GM12878 (cell line): Measurements from ENCODE around the gene RNASE13. TPM values are rescaled to one million over a fixed set of nuclear protein-coding genes. Genes with fewer than 3 reads are reported as not detected.

Experiments used
- ATAC-seq: fragments of 200-7000 bp; cut with Tn5 transposase; 3 replicates; pipeline ENCODE4 v1.9.1; 2020; ENCODE audit warnings: mild to moderate bottlenecking, moderate library complexity
- BruUV-seq: library from RNA; stranded (reverse); fragments of 400-500 nt; replicated peaks from 2 replicates; lab custom pipeline; 2021; lab: Mats Ljungman, UMichigan
- CTCF ChIA-PET: fragments of 300-600 bp; sonication (Branson Sonifier 250); formaldehyde crosslinking; extraction: SDS; loops from one replicate; lab custom pipeline; 2021; ENCODE audit warnings: inconsistent platforms; lab: Yijun Ruan, JAX
- POLR2A ChIA-PET: fragments of 350-600 bp; formaldehyde crosslinking; extraction: SDS; loops from one replicate; lab custom pipeline; 2021; ENCODE audit warnings: inconsistent platforms; lab: Charles Lee
- RAD21 ChIA-PET: fragments of 300-600 bp; sonication (Branson Sonifier 250); formaldehyde crosslinking; loops from one replicate; lab custom pipeline; 2023; ENCODE audit warnings: antibody characterized with exemption; ENCODE audit not compliant: unreplicated experiment; lab: Charles Lee
- SMC1A ChIA-PET: fragments of 300-600 bp; sonication (Branson Sonifier 250); formaldehyde crosslinking; loops from one replicate; lab custom pipeline; 2023; ENCODE audit not compliant: unreplicated experiment, uncharacterized antibody; lab: Charles Lee
- DNase-seq: peaks from one replicate; pipeline ENCODE4 v3.0.0-alpha.2; 2011; ENCODE audit warnings: low read depth, low spot score
- FAIRE-seq: peaks from 3 replicates; lab custom pipeline; 2011; peaks lifted over from hg19 to GRCh38; lab: Jason Lieb, UNC
- H2AFZ ChIP-seq: 2 replicates; pipeline ENCODE4 v1.6.0; 2011; ENCODE audit warnings: low read depth, low read length, control low read depth; ENCODE audit not compliant: control insufficient read depth
- H3K27ac ChIP-seq: 2 replicates; pipeline ENCODE4 v1.5.1; 2011; ENCODE audit warnings: control low read depth; ENCODE audit not compliant: control insufficient read depth, insufficient read depth
- H3K27me3 ChIP-seq, 2 experiments: replicated peaks in 1 of 2; 2 replicates each; pipeline versions ENCODE4 v1.6.0 to v1.6.1; 2011; ENCODE audit warnings: low read length in 1 of 2; ENCODE audit not compliant: control insufficient read depth in 2 of 2, insufficient read depth in 2 of 2
- H3K36me3 ChIP-seq, 2 experiments: 2 replicates each; pipeline ENCODE4 v1.5.1; 2011; ENCODE audit warnings: low read length in 1 of 2; ENCODE audit not compliant: control insufficient read depth in 2 of 2, insufficient read depth in 2 of 2
- H3K4me1 ChIP-seq: 2 replicates; pipeline ENCODE4 v1.6.1; 2011; ENCODE audit warnings: mild to moderate bottlenecking, low read length, moderate library complexity, mixed read lengths; ENCODE audit not compliant: control insufficient read depth, insufficient read depth
- H3K4me2 ChIP-seq: 2 replicates; pipeline ENCODE4 v1.6.0; 2011; ENCODE audit warnings: control low read depth; ENCODE audit not compliant: control insufficient read depth, insufficient read depth
- H3K4me3 ChIP-seq: fragments of 200-600 bp; sonication (generic); 2 replicates; pipeline ENCODE4 v1.5.1; 2016
- H3K79me2 ChIP-seq: 2 replicates; pipeline ENCODE4 v1.6.0; 2011; ENCODE audit warnings: low read length; ENCODE audit not compliant: control insufficient read depth, insufficient read depth
- H3K9ac ChIP-seq: 2 replicates; pipeline ENCODE4 v1.8.0; 2011; ENCODE audit warnings: low read length, control low read depth, mixed read lengths; ENCODE audit not compliant: control insufficient read depth, insufficient read depth
- H3K9me3 ChIP-seq: replicated peaks from 3 replicates; pipeline ENCODE4 v1.5.1; 2011; ENCODE audit warnings: mild to moderate bottlenecking, low read length; ENCODE audit not compliant: control insufficient read depth, insufficient read depth
- H4K20me1 ChIP-seq: 2 replicates; pipeline ENCODE4 v1.6.0; 2011; ENCODE audit not compliant: control insufficient read depth, insufficient read depth
- ASH2L ChIP-seq: fragments of 300-600, 200-600 bp; sonication (generic); IDR thresholded peaks from 2 replicates; pipeline ENCODE4 v1.6.1; 2017; ENCODE audit warnings: low read depth, mild to moderate bottlenecking, borderline replicate concordance
- BRCA1 ChIP-seq: IDR thresholded peaks from 2 replicates; pipeline ENCODE4 v1.6.1; 2011; ENCODE audit warnings: low read depth, low read length, improper control_type of control experiment
- CHD2 ChIP-seq: IDR thresholded peaks from 2 replicates; pipeline ENCODE4 v1.6.1; 2011; ENCODE audit warnings: low read depth, low read length, improper control_type of control experiment, borderline replicate concordance
- CREM ChIP-seq: IDR thresholded peaks from 2 replicates; pipeline ENCODE4 v1.6.1; 2014; ENCODE audit warnings: antibody characterized with exemption, low read depth
- DPF2 ChIP-seq: fragments of 450-650 bp; IDR thresholded peaks from 2 replicates; pipeline ENCODE4 v1.6.1; 2017; ENCODE audit warnings: mild to moderate bottlenecking
- IRF4 ChIP-seq: IDR thresholded peaks from 2 replicates; pipeline ENCODE4 v1.6.1; 2011; ENCODE audit warnings: low read depth, low read length
- LARP7 ChIP-seq: fragments of 450-650 bp; IDR thresholded peaks from 2 replicates; pipeline ENCODE4 v1.6.1; 2017; ENCODE audit warnings: mild to moderate bottlenecking
- NR2F1 ChIP-seq: fragments of 450-650 bp; conservative IDR thresholded peaks from 2 replicates; pipeline ENCODE4 v1.6.1; 2017; ENCODE audit warnings: mild to moderate bottlenecking
- POLR2A ChIP-seq: IDR thresholded peaks from 2 replicates; pipeline ENCODE4 v1.6.1; 2011; ENCODE audit warnings: low read depth, mild to moderate bottlenecking, low read length
- RAD51 ChIP-seq: fragments of 450-650 bp; IDR thresholded peaks from 2 replicates; pipeline ENCODE4 v1.6.1; 2016; ENCODE audit warnings: moderate library complexity, mild to moderate bottlenecking, inconsistent platforms
- TCF7 ChIP-seq: IDR thresholded peaks from 2 replicates; pipeline ENCODE4 v1.6.1; 2014; ENCODE audit warnings: antibody characterized with exemption, borderline replicate concordance
- ZNF24 ChIP-seq: fragments of 450-650 bp; IDR thresholded peaks from 2 replicates; pipeline ENCODE4 v1.6.1; 2017; ENCODE audit warnings: antibody characterized with exemption, mild to moderate bottlenecking
- WGBS: methylation state at CpG from one replicate; pipeline ENCODE4 v1.1.6; 2016; ENCODE audit warnings: low lambda C conversion rate; ENCODE audit not compliant: insufficient replicate concordance, insufficient coverage; ENCODE audit errors: missing lambda C conversion rate; 5-methylcytosine and 5-hydroxymethylcytosine counted together
- in situ Hi-C: fragments of 300-500 bp; cut with MboI; formaldehyde crosslinking; loops from 9 replicates; pipeline ENCODE4 v1.14.3; 2018; ENCODE audit warnings: mixed read lengths
- intact Hi-C: fragments of 100-400 bp; cut with micrococcal nuclease; formaldehyde crosslinking; loops from one replicate; pipeline ENCODE4 v1.14.2; 2022; ENCODE audit not compliant: unreplicated experiment
- polyA plus RNA-seq, 11 experiments: library from polyadenylated mRNA; depleted of rRNA in 4 of 11; unstranded in 6 of 11; stranded (reverse) in 5 of 11; fragments of >200 nt; fragmentation: Nextera tagmentation in 4 of 11; fragmentation: Illumina TruSeq in 1 of 11; extraction: Ambion mirVana in 4 of 11; extraction: Trizol in 1 of 11; gene quantifications; 1 replicate in 1 of 11; 2 replicates in 10 of 11; pipeline versions ENCODE4 v1.2.1 to v1.2.3, GENCODE V29; 2011 to 2016; ENCODE audit warnings: inconsistent platforms in 2 of 11, missing spikeins in 2 of 11, low read depth in 1 of 11
- total RNA-seq, 4 experiments: library from RNA; depleted of rRNA in 3 of 4; stranded (reverse); fragments of >200 nt in 3 of 4; fragmentation: Illumina TruSeq in 1 of 4; extraction: Trizol in 1 of 4; gene quantifications; 2 replicates each; pipeline versions ENCODE4 v1.2.1 to v1.2.3, GENCODE V29; 2013 to 2021
- TF ChIP-seq, protein P1 (sequence below): fragments of 450-650 bp; conservative IDR thresholded peaks from 2 replicates; pipeline ENCODE4 v1.6.1; 2017; ENCODE audit warnings: mild to moderate bottlenecking, moderate library complexity
- TF ChIP-seq, protein P2 (sequence below): fragments of 450-650 bp; IDR thresholded peaks from 2 replicates; pipeline ENCODE4 v1.6.1; 2017; ENCODE audit warnings: antibody characterized with exemption, mild to moderate bottlenecking, moderate library complexity

The RNASE13 gene
- total and polyA plus RNA-seq, 10 of the 15 experiments (the other 5 are each of a cell fraction or from before 2014, with no cell fraction given), result not detected

DNA sequence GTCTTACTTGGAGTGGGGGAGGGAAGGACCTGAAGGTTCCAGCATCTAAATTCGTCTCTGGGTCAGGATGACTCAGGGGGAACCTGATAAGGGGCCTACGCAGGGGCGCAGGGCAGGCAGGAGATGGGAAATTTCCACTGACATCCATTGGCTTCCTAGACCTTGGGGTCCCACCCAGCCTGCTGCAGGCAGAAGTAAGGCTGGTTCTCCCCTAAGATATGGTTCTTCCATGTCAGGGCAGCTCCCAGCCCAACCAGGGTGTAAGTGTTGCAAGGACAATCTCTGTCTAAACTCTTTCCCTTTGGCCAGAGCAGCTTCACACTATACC, 7.7 kb downstream of the RNASE13 start:
- RAD21 ChIA-PET, result no interaction called here
- H3K79me2 ChIP-seq, result no peaks in the 10 kb centered on the region
- FAIRE-seq, result no peak
- no peak overlapping the region for H3K9ac ChIP-seq
- in situ Hi-C loops, result no loop called here
- SMC1A ChIA-PET, result interaction anchor here (1.6 kb wide), 1 partner anchor 12 kb away, joined by 3 read pairs; no protein-coding TSS in a partner anchor
- POLR2A ChIA-PET, result no interaction called here
- TF ChIP-seq DPF2 (no peak), LARP7 (no peak), BRCA1 (no peak), CREM (no peak), RAD51 (no peak), ZNF24 (no peak), ASH2L (no peak), IRF4 (no peak), TCF7 (no peak), CHD2 (no peak), NR2F1 (no peak), POLR2A (no peak)
- TF ChIP-seq, protein P1, sequence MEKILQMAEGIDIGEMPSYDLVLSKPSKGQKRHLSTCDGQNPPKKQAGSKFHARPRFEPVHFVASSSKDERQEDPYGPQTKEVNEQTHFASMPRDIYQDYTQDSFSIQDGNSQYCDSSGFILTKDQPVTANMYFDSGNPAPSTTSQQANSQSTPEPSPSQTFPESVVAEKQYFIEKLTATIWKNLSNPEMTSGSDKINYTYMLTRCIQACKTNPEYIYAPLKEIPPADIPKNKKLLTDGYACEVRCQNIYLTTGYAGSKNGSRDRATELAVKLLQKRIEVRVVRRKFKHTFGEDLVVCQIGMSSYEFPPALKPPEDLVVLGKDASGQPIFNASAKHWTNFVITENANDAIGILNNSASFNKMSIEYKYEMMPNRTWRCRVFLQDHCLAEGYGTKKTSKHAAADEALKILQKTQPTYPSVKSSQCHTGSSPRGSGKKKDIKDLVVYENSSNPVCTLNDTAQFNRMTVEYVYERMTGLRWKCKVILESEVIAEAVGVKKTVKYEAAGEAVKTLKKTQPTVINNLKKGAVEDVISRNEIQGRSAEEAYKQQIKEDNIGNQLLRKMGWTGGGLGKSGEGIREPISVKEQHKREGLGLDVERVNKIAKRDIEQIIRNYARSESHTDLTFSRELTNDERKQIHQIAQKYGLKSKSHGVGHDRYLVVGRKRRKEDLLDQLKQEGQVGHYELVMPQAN, result no peak
- TF ChIP-seq, protein P2, sequence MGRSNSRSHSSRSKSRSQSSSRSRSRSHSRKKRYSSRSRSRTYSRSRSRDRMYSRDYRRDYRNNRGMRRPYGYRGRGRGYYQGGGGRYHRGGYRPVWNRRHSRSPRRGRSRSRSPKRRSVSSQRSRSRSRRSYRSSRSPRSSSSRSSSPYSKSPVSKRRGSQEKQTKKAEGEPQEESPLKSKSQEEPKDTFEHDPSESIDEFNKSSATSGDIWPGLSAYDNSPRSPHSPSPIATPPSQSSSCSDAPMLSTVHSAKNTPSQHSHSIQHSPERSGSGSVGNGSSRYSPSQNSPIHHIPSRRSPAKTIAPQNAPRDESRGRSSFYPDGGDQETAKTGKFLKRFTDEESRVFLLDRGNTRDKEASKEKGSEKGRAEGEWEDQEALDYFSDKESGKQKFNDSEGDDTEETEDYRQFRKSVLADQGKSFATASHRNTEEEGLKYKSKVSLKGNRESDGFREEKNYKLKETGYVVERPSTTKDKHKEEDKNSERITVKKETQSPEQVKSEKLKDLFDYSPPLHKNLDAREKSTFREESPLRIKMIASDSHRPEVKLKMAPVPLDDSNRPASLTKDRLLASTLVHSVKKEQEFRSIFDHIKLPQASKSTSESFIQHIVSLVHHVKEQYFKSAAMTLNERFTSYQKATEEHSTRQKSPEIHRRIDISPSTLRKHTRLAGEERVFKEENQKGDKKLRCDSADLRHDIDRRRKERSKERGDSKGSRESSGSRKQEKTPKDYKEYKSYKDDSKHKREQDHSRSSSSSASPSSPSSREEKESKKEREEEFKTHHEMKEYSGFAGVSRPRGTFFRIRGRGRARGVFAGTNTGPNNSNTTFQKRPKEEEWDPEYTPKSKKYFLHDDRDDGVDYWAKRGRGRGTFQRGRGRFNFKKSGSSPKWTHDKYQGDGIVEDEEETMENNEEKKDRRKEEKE, result no peak
- H4K20me1 ChIP-seq, result no peaks in the 10 kb centered on the region
- WGBS, result 8% methylated on average over 3 of the region's 3 CpGs
- intact Hi-C loops, result no loop called here
- no peaks in the 10 kb centered on the region for H3K9me3 ChIP-seq
- no peak overlapping the region for H3K4me2 ChIP-seq
- no peak overlapping the region for H3K27ac ChIP-seq
- no peak overlapping the region for H2AFZ ChIP-seq
- DNase-seq, result no peak
- CTCF ChIA-PET, result interaction anchor here (0.9 to 1.2 kb wide), 2 partner anchors 12 to 78 kb away, joined by 3 to 6 read pairs; no protein-coding TSS in a partner anchor
- H3K4me3 ChIP-seq, result no peak overlapping the region
- ATAC-seq, result no peak
- peaks cover 13 to 23% of the 10 kb centered on the region in 2 experiments for H3K27me3 ChIP-seq
- no TSS peak for BruUV-seq
- no peaks in the 10 kb centered on the region for H3K36me3 ChIP-seq
- peaks cover 4% of the 10 kb centered on the region; the same call in 1 of the 2 replicates for H3K4me1 ChIP-seq
